Breast epithelium (tissue), 3 donors: Measurements from ENCODE around the gene HERC2.

ENCODE experiments used
- POLR2A ChIP-seq: fragments of 450-650 bp; IDR thresholded peaks from one replicate; pipeline ENCODE4 v1.6.1; 2016; ENCODE audit warnings: antibody characterized with exemption, mild to moderate bottlenecking, moderate library complexity
- POLR2AphosphoS5 ChIP-seq, 3 donors: sonication (generic); formaldehyde crosslinking; IDR thresholded peaks; one replicate each; pipeline ENCODE4 v1.6.1; 2017; ENCODE audit warnings: antibody characterized with exemption in 3 of 3
- TF ChIP-seq, protein P1 (sequence below), 3 donors: fragments of 450-650 bp; IDR thresholded peaks; one replicate each; pipeline ENCODE4 v1.5.1; 2016 to 2017; ENCODE audit warnings: antibody characterized with exemption in 3 of 3, mild to moderate bottlenecking in 3 of 3, moderate library complexity in 3 of 3

DNA sequence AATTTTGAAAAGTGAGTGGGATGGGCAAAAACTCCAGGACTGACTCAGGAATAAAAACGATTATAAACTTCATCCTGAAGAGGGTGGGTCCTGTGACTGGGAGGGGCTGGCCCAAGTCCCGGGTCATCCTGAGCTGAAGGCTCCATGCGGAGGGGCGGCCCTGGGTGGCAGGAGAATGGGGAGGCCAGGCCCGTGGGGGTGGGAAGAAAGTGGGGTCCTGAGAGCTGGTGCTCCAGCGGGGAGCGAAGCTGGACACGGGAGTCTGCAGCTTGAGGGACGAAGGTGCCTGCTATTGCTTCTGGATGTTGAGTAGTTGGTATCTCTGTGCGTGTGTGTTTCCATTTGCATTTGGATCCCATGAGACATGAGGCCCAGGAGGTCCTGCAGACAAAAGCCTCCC, 218.1 kb downstream of the HERC2 start:
- TF ChIP-seq, protein P1, sequence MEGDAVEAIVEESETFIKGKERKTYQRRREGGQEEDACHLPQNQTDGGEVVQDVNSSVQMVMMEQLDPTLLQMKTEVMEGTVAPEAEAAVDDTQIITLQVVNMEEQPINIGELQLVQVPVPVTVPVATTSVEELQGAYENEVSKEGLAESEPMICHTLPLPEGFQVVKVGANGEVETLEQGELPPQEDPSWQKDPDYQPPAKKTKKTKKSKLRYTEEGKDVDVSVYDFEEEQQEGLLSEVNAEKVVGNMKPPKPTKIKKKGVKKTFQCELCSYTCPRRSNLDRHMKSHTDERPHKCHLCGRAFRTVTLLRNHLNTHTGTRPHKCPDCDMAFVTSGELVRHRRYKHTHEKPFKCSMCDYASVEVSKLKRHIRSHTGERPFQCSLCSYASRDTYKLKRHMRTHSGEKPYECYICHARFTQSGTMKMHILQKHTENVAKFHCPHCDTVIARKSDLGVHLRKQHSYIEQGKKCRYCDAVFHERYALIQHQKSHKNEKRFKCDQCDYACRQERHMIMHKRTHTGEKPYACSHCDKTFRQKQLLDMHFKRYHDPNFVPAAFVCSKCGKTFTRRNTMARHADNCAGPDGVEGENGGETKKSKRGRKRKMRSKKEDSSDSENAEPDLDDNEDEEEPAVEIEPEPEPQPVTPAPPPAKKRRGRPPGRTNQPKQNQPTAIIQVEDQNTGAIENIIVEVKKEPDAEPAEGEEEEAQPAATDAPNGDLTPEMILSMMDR (IDR thresholded peaks at IDR 0.05), result no peak
- TF ChIP-seq POLR2A (no peak), POLR2AphosphoS5 (IDR thresholded peaks at IDR 0.05) (no peak)
